ENCODE results near the gene ULK1. TPM values are rescaled to one million over a fixed set of nuclear protein-coding genes. Genes with fewer than 3 reads are reported as not detected.

ULK1 gene
- total and polyA plus RNA-seq, 10 donors: 9.9 to 60.7 (median 46.7) TPM

GRCh38 chr12:131896080-131896810 lies 1.8 kb downstream of the ULK1 start:
- TF ChIP-seq POLR2AphosphoS5 (IDR thresholded peaks at IDR 0.05) (peak; percentile 80 to 93 (median 89)), CTCF (IDR thresholded peaks at IDR 0.05 in 8 of 11, conservative IDR thresholded peaks at IDR 0.05 in 3 of 11) (no peak), POLR2A (IDR thresholded peaks at IDR 0.05) (peak in 1 of 3 donors; percentile 53)
- Histone ChIP-seq H3K27ac (peak overlapping the region; percentile 76 to 98 (median 93)), H3K36me3 (peaks cover 0 to 40% (median 0%) of the 10 kb centered on the region in 6 donors), H3K9me3 (no peaks in the 10 kb centered on the region), H3K4me1 (peaks cover 25 to 66% (median 34%) of the 10 kb centered on the region in 6 donors), H3K4me3 (peak overlapping the region; percentile 51 to 85 (median 59)), H3K27me3 (replicated peaks in 1 of 7) (no peaks in the 10 kb centered on the region)
- peak; percentile 97 for DNase-seq
- WGBS, 5 donors: 4 to 16% (median 5%) methylated on average over 12 to 39 of the region's 39 CpGs
- intact Hi-C loops (cut with DNase I; ENCODE audit: low total_unique reads): no loop called here

- peak overlapping the region; percentile 76 to 98 (median 93) for H3K27ac ChIP-seq
- no peaks in the 10 kb centered on the region for H3K27me3 ChIP-seq (replicated peaks in 1 of 7)
- peak; percentile 88 for DNase-seq
- 22 to 41% (median 33%) methylated on average over 14 of the region's 14 CpGs for WGBS, 5 donors
- peaks cover 25 to 72% (median 40%) of the 10 kb centered on the region in 6 donors for H3K4me1 ChIP-seq
- intact Hi-C loops (cut with DNase I; ENCODE audit: low total_unique reads): no loop called here
- peak overlapping the region in 7 of 8 donors; percentile 51 to 85 (median 60) for H3K4me3 ChIP-seq
- peaks cover 0 to 46% (median 0%) of the 10 kb centered on the region in 6 donors for H3K36me3 ChIP-seq
- H3K9me3 ChIP-seq: no peaks in the 10 kb centered on the region
- TF ChIP-seq CTCF (IDR thresholded peaks at IDR 0.05 in 8 of 11, conservative IDR thresholded peaks at IDR 0.05 in 3 of 11) (peak in 1 of 11 experiments; percentile 17), POLR2A (IDR thresholded peaks at IDR 0.05) (no peak)
Observed at GRCh38 chr12:131896811-131897270, 2.4 kb downstream of the ULK1 start.

GRCh38 chr12:131897276-131897675 lies 2.9 kb downstream of the ULK1 start:
- intact Hi-C loops (cut with DNase I; ENCODE audit: low total_unique reads): no loop called here
- WGBS, 5 donors: 75 to 89% (median 87%) methylated on average over 18 of the region's 18 CpGs
- H3K27ac ChIP-seq: peak overlapping the region; percentile 76 to 98 (median 93)

More at GRCh38 chr12:131897276-131897675, 2.9 kb downstream of the ULK1 start:
- TF ChIP-seq POLR2AphosphoS5 (IDR thresholded peaks at IDR 0.05) (no peak), CTCF (IDR thresholded peaks at IDR 0.05 in 8 of 11, conservative IDR thresholded peaks at IDR 0.05 in 3 of 11) (no peak)
- H3K4me1 ChIP-seq: peaks cover 25 to 77% (median 45%) of the 10 kb centered on the region in 6 donors
- DNase-seq: peak; percentile 79
- peaks cover 0 to 48% (median 0%) of the 10 kb centered on the region in 6 donors for H3K36me3 ChIP-seq
- no peaks in the 10 kb centered on the region for H3K27me3 ChIP-seq (replicated peaks in 1 of 7)
- H3K4me3 ChIP-seq: peak overlapping the region in 4 of 8 donors; percentile 58 to 85 (median 60)
- H3K9me3 ChIP-seq: no peaks in the 10 kb centered on the region

Measured in spleen (tissue), 11 donors.